HepG2 (cell line): ENCODE results near the gene STEAP1. TPM values are rescaled to one million over a fixed set of nuclear protein-coding genes. Genes with fewer than 3 reads are reported as not detected.

Source experiments
- ARID2 ChIP-seq: sonication (generic); formaldehyde crosslinking; IDR thresholded peaks from 2 replicates; pipeline ENCODE4 v1.8.1; 2022; ENCODE audit warnings: mild to moderate bottlenecking, missing genetic modification reagents, borderline replicate concordance
- ISX ChIP-seq: sonication (generic); formaldehyde crosslinking; conservative IDR thresholded peaks from 2 replicates; pipeline ENCODE4 v1.5.0; 2020; ENCODE audit warnings: missing genetic modification reagents
- PHF21A ChIP-seq: sonication (generic); formaldehyde crosslinking; IDR thresholded peaks from 2 replicates; pipeline ENCODE4 v1.5.0; 2020; ENCODE audit warnings: mild to moderate bottlenecking, missing genetic modification reagents
- SMYD3 ChIP-seq: sonication (generic); formaldehyde crosslinking; IDR thresholded peaks from 2 replicates; pipeline ENCODE4 v1.8.1; 2023; ENCODE audit warnings: mild to moderate bottlenecking, missing genetic modification reagents
- ZNF382 ChIP-seq: sonication (generic); formaldehyde crosslinking; IDR thresholded peaks from 2 replicates; pipeline ENCODE4 v1.5.0; 2020; ENCODE audit warnings: missing genetic modification reagents, mild to moderate bottlenecking, borderline replicate concordance
- ZNF614 ChIP-seq: IDR thresholded peaks from 2 replicates; pipeline ENCODE4 v1.6.1; 2018; ENCODE audit warnings: missing biosample characterization, missing genetic modification reagents, inconsistent platforms, borderline replicate concordance
- ZNF660 ChIP-seq: sonication (generic); formaldehyde crosslinking; IDR thresholded peaks from 2 replicates; pipeline ENCODE4 v1.5.1; 2020; ENCODE audit warnings: mild to moderate bottlenecking, low read depth, missing genetic modification reagents, borderline replicate concordance
- ZNF672 ChIP-seq: sonication (generic); formaldehyde crosslinking; IDR thresholded peaks from 2 replicates; pipeline ENCODE4 v1.8.1; 2022; ENCODE audit warnings: missing genetic modification reagents
- ZSCAN31 ChIP-seq: sonication (generic); formaldehyde crosslinking; IDR thresholded peaks from 2 replicates; pipeline ENCODE4 v1.5.0; 2020; ENCODE audit warnings: low read depth, mild to moderate bottlenecking, missing genetic modification reagents
- polyA plus RNA-seq, 8 experiments: library from polyadenylated mRNA; depleted of rRNA in 3 of 8; stranded (reverse) in 7 of 8; unstranded in 1 of 8; fragments of >200 nt; fragmentation: Illumina TruSeq in 4 of 8; extraction: Trizol in 4 of 8; gene quantifications; 2 replicates each; pipeline versions ENCODE4 v1.2.1 to v1.2.3, GENCODE V29; 2011 to 2016; ENCODE audit warnings: low read depth in 4 of 8, missing spikeins in 1 of 8, mixed read lengths in 1 of 8; ENCODE audit not compliant: insufficient read depth in 1 of 8
- total RNA-seq, 5 experiments: library from RNA; depleted of rRNA; stranded (reverse); fragments of >200 nt; fragmentation: Illumina TruSeq; extraction: Trizol; gene quantifications; 2 replicates each; pipeline ENCODE4 v1.2.3, GENCODE V29; 2016; ENCODE audit warnings: low read depth in 1 of 5
- TF ChIP-seq, protein P1 (sequence below): sonication (generic); formaldehyde crosslinking; IDR thresholded peaks from 2 replicates; pipeline ENCODE4 v1.4.0; 2020; ENCODE audit warnings: missing genetic modification reagents, borderline replicate concordance
- TF ChIP-seq, protein P2 (sequence below): sonication (generic); formaldehyde crosslinking; IDR thresholded peaks from 2 replicates; pipeline ENCODE4 v1.4.0; 2020; ENCODE audit warnings: missing genetic modification reagents
- TF ChIP-seq, protein P3 (sequence below): IDR thresholded peaks from 2 replicates; pipeline ENCODE4 v1.6.1; 2016; ENCODE audit warnings: missing compliant biosample characterization, missing genetic modification reagents, borderline replicate concordance
- TF ChIP-seq, protein P4 (sequence below): IDR thresholded peaks from 2 replicates; pipeline ENCODE4 v1.6.1; 2016; ENCODE audit warnings: missing compliant biosample characterization, missing genetic modification reagents, borderline replicate concordance
- TF ChIP-seq, protein P5 (sequence below): sonication (generic); formaldehyde crosslinking; IDR thresholded peaks from 2 replicates; pipeline ENCODE4 v1.4.0; 2020; ENCODE audit warnings: missing genetic modification reagents, borderline replicate concordance

The STEAP1 gene
- total and polyA plus RNA-seq, 2 of the 13 experiments (the other 11 are each of a cell fraction or from before 2014, with no cell fraction given), result 23.2 to 24.2 TPM

DNA sequence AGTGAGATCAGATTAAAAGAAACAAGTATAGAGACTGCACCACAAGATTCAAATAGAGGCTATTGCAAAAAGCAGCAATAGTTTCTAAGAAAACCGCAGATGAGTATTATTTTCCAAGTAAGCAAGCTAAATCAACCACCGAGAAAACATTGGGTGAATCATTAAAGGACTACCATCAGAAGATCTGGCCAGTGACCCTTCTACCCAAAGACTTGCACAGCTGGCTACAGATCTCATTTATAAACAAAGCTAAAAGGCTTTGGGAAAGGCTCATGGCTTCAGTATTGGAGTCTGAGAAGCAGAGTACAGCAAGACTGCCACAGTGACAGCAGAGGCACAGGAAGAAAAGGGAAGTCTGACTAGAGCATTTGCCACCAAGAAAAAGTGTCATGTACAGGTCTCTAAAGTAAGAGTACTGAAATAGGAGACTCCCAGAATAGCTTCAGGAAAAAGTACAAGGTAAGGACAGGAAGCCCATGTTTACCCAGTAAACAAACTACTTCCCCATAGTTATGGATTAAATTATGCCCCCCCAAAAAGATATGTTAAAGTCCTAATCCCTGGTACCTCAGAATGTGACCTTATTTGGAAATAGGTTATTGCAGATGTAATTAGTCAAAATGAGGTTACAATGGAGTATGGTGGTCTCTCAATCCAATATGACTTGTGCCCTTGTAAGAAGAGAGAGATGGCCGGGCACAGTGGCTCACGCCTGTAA, 19.0 kb downstream of the STEAP1 start (continued):
- no peak for TF ChIP-seq ARID2 (CRISPR knock-in tag)
- TF ChIP-seq SMYD3 (CRISPR knock-in tag), result no peak
- TF ChIP-seq ISX (CRISPR knock-in tag), result no peak
- TF ChIP-seq, protein P1, sequence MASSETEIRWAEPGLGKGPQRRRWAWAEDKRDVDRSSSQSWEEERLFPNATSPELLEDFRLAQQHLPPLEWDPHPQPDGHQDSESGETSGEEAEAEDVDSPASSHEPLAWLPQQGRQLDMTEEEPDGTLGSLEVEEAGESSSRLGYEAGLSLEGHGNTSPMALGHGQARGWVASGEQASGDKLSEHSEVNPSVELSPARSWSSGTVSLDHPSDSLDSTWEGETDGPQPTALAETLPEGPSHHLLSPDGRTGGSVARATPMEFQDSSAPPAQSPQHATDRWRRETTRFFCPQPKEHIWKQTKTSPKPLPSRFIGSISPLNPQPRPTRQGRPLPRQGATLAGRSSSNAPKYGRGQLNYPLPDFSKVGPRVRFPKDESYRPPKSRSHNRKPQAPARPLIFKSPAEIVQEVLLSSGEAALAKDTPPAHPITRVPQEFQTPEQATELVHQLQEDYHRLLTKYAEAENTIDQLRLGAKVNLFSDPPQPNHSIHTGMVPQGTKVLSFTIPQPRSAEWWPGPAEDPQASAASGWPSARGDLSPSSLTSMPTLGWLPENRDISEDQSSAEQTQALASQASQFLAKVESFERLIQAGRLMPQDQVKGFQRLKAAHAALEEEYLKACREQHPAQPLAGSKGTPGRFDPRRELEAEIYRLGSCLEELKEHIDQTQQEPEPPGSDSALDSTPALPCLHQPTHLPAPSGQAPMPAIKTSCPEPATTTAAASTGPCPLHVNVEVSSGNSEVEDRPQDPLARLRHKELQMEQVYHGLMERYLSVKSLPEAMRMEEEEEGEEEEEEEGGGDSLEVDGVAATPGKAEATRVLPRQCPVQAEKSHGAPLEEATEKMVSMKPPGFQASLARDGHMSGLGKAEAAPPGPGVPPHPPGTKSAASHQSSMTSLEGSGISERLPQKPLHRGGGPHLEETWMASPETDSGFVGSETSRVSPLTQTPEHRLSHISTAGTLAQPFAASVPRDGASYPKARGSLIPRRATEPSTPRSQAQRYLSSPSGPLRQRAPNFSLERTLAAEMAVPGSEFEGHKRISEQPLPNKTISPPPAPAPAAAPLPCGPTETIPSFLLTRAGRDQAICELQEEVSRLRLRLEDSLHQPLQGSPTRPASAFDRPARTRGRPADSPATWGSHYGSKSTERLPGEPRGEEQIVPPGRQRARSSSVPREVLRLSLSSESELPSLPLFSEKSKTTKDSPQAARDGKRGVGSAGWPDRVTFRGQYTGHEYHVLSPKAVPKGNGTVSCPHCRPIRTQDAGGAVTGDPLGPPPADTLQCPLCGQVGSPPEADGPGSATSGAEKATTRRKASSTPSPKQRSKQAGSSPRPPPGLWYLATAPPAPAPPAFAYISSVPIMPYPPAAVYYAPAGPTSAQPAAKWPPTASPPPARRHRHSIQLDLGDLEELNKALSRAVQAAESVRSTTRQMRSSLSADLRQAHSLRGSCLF, result no peak
- TF ChIP-seq, protein P2, sequence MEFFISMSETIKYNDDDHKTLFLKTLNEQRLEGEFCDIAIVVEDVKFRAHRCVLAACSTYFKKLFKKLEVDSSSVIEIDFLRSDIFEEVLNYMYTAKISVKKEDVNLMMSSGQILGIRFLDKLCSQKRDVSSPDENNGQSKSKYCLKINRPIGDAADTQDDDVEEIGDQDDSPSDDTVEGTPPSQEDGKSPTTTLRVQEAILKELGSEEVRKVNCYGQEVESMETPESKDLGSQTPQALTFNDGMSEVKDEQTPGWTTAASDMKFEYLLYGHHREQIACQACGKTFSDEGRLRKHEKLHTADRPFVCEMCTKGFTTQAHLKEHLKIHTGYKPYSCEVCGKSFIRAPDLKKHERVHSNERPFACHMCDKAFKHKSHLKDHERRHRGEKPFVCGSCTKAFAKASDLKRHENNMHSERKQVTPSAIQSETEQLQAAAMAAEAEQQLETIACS (CRISPR knock-in tag), result no peak
- TF ChIP-seq ZNF660 (CRISPR knock-in tag), result no peak
- TF ChIP-seq, protein P3, sequence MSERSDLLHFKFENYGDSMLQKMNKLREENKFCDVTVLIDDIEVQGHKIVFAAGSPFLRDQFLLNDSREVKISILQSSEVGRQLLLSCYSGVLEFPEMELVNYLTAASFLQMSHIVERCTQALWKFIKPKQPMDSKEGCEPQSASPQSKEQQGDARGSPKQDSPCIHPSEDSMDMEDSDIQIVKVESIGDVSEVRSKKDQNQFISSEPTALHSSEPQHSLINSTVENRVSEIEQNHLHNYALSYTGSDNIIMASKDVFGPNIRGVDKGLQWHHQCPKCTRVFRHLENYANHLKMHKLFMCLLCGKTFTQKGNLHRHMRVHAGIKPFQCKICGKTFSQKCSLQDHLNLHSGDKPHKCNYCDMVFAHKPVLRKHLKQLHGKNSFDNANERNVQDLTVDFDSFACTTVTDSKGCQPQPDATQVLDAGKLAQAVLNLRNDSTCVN, result no peak
- TF ChIP-seq, protein P4, sequence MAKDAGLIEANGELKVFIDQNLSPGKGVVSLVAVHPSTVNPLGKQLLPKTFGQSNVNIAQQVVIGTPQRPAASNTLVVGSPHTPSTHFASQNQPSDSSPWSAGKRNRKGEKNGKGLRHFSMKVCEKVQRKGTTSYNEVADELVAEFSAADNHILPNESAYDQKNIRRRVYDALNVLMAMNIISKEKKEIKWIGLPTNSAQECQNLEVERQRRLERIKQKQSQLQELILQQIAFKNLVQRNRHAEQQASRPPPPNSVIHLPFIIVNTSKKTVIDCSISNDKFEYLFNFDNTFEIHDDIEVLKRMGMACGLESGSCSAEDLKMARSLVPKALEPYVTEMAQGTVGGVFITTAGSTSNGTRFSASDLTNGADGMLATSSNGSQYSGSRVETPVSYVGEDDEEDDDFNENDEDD (CRISPR knock-in tag), result no peak
- no peak for TF ChIP-seq ZNF382 (CRISPR knock-in tag)
- TF ChIP-seq ZNF614 (CRISPR knock-in tag), result 0 out of 2 replicates have a peak, but pooled peaks have one; percentile 46
- no peak for TF ChIP-seq ZNF672 (CRISPR knock-in tag)
- TF ChIP-seq, protein P5, sequence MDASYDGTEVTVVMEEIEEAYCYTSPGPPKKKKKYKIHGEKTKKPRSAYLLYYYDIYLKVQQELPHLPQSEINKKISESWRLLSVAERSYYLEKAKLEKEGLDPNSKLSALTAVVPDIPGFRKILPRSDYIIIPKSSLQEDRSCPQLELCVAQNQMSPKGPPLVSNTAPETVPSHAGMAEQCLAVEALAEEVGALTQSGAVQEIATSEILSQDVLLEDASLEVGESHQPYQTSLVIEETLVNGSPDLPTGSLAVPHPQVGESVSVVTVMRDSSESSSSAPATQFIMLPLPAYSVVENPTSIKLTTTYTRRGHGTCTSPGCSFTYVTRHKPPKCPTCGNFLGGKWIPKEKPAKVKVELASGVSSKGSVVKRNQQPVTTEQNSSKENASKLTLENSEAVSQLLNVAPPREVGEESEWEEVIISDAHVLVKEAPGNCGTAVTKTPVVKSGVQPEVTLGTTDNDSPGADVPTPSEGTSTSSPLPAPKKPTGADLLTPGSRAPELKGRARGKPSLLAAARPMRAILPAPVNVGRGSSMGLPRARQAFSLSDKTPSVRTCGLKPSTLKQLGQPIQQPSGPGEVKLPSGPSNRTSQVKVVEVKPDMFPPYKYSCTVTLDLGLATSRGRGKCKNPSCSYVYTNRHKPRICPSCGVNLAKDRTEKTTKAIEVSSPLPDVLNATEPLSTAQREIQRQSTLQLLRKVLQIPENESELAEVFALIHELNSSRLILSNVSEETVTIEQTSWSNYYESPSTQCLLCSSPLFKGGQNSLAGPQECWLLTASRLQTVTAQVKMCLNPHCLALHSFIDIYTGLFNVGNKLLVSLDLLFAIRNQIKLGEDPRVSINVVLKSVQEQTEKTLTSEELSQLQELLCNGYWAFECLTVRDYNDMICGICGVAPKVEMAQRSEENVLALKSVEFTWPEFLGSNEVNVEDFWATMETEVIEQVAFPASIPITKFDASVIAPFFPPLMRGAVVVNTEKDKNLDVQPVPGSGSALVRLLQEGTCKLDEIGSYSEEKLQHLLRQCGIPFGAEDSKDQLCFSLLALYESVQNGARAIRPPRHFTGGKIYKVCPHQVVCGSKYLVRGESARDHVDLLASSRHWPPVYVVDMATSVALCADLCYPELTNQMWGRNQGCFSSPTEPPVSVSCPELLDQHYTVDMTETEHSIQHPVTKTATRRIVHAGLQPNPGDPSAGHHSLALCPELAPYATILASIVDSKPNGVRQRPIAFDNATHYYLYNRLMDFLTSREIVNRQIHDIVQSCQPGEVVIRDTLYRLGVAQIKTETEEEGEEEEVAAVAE (CRISPR knock-in tag), result no peak
- no peak; the same call in 1 of the 2 replicates for TF ChIP-seq ZSCAN31 (CRISPR knock-in tag)
- 0 out of 2 replicates have a peak, but pooled peaks have one; percentile 38 for TF ChIP-seq PHF21A (CRISPR knock-in tag)
